Gastroesophageal sphincter (tissue), 3 donors: ENCODE results near the gene PIGS.

Experiments used
- POLR2A ChIP-seq, 2 donors: fragments of 450-650 bp; IDR thresholded peaks; one replicate each; pipeline ENCODE4 v1.6.1; 2017; ENCODE audit warnings: antibody characterized with exemption in 2 of 2, mild to moderate bottlenecking in 2 of 2, moderate library complexity in 1 of 2
- POLR2AphosphoS5 ChIP-seq: sonication (generic); formaldehyde crosslinking; IDR thresholded peaks from one replicate; pipeline ENCODE4 v1.6.1; 2017; ENCODE audit warnings: antibody characterized with exemption
- TF ChIP-seq, protein P1 (sequence below), 4 experiments: fragments of 200-600 bp in 2 of 4; fragments of 450-650 bp in 2 of 4; sonication (generic) in 1 of 4; IDR thresholded peaks; one replicate each; pipeline ENCODE4 v1.5.1; 2017 to 2019; ENCODE audit warnings: antibody characterized with exemption in 4 of 4, mild to moderate bottlenecking in 2 of 4, moderate library complexity in 2 of 4

DNA sequence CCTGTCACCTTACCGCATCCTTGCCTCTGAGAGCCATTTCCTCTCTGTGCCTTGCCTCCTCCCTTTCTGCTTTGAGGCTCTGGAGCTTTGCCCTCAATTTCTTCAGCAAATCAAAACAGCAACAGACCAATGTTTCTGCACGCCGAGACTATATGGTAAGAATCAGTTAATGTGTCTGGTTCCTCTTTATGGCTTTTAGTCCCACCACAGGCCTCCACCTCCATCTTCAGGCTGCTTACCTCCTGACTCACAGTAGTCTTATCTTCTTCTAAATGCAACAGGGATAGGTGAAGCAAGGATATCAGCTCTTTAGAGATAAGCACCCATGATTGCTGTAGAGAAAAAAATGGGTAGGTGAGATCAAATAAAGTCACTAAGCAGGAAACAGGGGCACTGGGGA lies 14.5 kb upstream of the PIGS start:
- TF ChIP-seq, protein P1, sequence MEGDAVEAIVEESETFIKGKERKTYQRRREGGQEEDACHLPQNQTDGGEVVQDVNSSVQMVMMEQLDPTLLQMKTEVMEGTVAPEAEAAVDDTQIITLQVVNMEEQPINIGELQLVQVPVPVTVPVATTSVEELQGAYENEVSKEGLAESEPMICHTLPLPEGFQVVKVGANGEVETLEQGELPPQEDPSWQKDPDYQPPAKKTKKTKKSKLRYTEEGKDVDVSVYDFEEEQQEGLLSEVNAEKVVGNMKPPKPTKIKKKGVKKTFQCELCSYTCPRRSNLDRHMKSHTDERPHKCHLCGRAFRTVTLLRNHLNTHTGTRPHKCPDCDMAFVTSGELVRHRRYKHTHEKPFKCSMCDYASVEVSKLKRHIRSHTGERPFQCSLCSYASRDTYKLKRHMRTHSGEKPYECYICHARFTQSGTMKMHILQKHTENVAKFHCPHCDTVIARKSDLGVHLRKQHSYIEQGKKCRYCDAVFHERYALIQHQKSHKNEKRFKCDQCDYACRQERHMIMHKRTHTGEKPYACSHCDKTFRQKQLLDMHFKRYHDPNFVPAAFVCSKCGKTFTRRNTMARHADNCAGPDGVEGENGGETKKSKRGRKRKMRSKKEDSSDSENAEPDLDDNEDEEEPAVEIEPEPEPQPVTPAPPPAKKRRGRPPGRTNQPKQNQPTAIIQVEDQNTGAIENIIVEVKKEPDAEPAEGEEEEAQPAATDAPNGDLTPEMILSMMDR (IDR thresholded peaks at IDR 0.05), result no peak
- TF ChIP-seq POLR2A (IDR thresholded peaks at IDR 0.05), result no peak
- TF ChIP-seq POLR2AphosphoS5, result no peak
